IMR-90 (cell line): ENCODE measurements around the gene ADGRL3. TPM values are rescaled to one million over a fixed set of nuclear protein-coding genes. Genes with fewer than 3 reads are reported as not detected.

Experiments
- ATAC-seq: fragments of 200-7000 bp; cut with Tn5 transposase; 2 replicates; pipeline ENCODE4 v1.9.1; 2020; ENCODE audit warnings: low read depth, mild to moderate bottlenecking, moderate library complexity
- BruUV-seq: library from RNA; stranded (reverse); fragments of 400-500 nt; replicated peaks from 2 replicates; lab custom pipeline; 2021; lab: Mats Ljungman, UMichigan
- CTCF ChIA-PET: fragments of 300-600 bp; formaldehyde crosslinking; extraction: SDS; loops from one replicate; lab custom pipeline; 2021; ENCODE audit warnings: antibody characterized with exemption; lab: Yijun Ruan, JAX
- POLR2A ChIA-PET: fragments of 300-600 bp; sonication (Branson Sonifier 250); formaldehyde crosslinking; loops from one replicate; lab custom pipeline; 2022; ENCODE audit warnings: antibody characterized with exemption; ENCODE audit not compliant: unreplicated experiment; lab: Charles Lee
- DNase-seq: peaks from one replicate; pipeline ENCODE4 v3.0.0; 2013
- H2AFZ ChIP-seq: replicated peaks from 2 replicates; pipeline ENCODE3; 2013; ENCODE audit warnings: low read length, mild to moderate bottlenecking; ENCODE audit not compliant: poor library complexity
- H2AK5ac ChIP-seq: 2 replicates; pipeline ENCODE4 v1.6.1; 2013; ENCODE audit warnings: low read depth, low read length, inconsistent platforms
- H2AK9ac ChIP-seq: replicated peaks from 2 replicates; pipeline ENCODE3; 2013; ENCODE audit warnings: mild to moderate bottlenecking, low read depth, low read length, moderate library complexity; ENCODE audit not compliant: poor library complexity
- H2BK120ac ChIP-seq: 2 replicates; pipeline ENCODE4 v1.6.1; 2013; ENCODE audit warnings: low read depth, low read length, inconsistent platforms
- H2BK15ac ChIP-seq: 3 replicates; pipeline ENCODE4 v1.6.1; 2013; ENCODE audit warnings: low read depth, low read length, inconsistent platforms
- H2BK20ac ChIP-seq: 2 replicates; pipeline ENCODE4 v1.6.1; 2013; ENCODE audit warnings: low read depth, mild to moderate bottlenecking, inconsistent platforms, low read length, moderate library complexity
- H2BK5ac ChIP-seq: 2 replicates; pipeline ENCODE4 v1.6.1; 2013; ENCODE audit warnings: mild to moderate bottlenecking, low read depth, low read length, inconsistent platforms; ENCODE audit not compliant: poor library complexity, severe bottlenecking
- H3K14ac ChIP-seq: replicated peaks from 2 replicates; pipeline ENCODE4 v1.6.1; 2013; ENCODE audit warnings: low read depth, low read length, inconsistent platforms
- H3K18ac ChIP-seq: 2 replicates; pipeline ENCODE4 v1.6.1; 2013; ENCODE audit warnings: low read depth, low read length, control low read depth
- H3K23ac ChIP-seq: 2 replicates; pipeline ENCODE4 v1.6.1; 2013; ENCODE audit warnings: low read depth, low read length, inconsistent platforms
- H3K27ac ChIP-seq: 2 replicates; pipeline ENCODE4 v1.5.1; 2013; ENCODE audit warnings: mild to moderate bottlenecking, control low read depth, low read length; ENCODE audit not compliant: insufficient read depth
- H3K27me3 ChIP-seq: 2 replicates; pipeline ENCODE4 v1.6.1; 2013; ENCODE audit warnings: low read length; ENCODE audit not compliant: control insufficient read depth, insufficient read depth
- H3K36me3 ChIP-seq: 2 replicates; pipeline ENCODE4 v1.6.1; 2013; ENCODE audit warnings: low read length, mixed read lengths; ENCODE audit not compliant: control insufficient read depth, insufficient read depth
- H3K4ac ChIP-seq: 2 replicates; pipeline ENCODE4 v1.6.1; 2013; ENCODE audit warnings: low read depth, low read length, inconsistent platforms
- H3K4me1 ChIP-seq: 2 replicates; pipeline ENCODE4 v1.6.1; 2013; ENCODE audit warnings: low read length, mixed read lengths; ENCODE audit not compliant: control insufficient read depth, insufficient read depth
- H3K4me2 ChIP-seq: 2 replicates; pipeline ENCODE4 v1.6.1; 2013; ENCODE audit warnings: low read depth, mild to moderate bottlenecking, control low read depth, low read length, moderate library complexity
- H3K4me3 ChIP-seq: 2 replicates; pipeline ENCODE4 v1.5.1; 2013; ENCODE audit warnings: low read depth, mild to moderate bottlenecking, control low read depth, low read length, moderate library complexity; ENCODE audit not compliant: insufficient read depth
- H3K56ac ChIP-seq: 2 replicates; pipeline ENCODE4 v1.6.1; 2013; ENCODE audit warnings: low read length, inconsistent platforms; ENCODE audit not compliant: insufficient read depth; ENCODE audit errors: extremely low read depth
- H3K79me1 ChIP-seq, 2 experiments: 2 replicates each; pipeline ENCODE4 v1.6.1; 2013; ENCODE audit warnings: low read length in 2 of 2, inconsistent platforms in 1 of 2, low read depth in 1 of 2
- H3K9ac ChIP-seq: 2 replicates; pipeline ENCODE4 v1.6.1; 2013; ENCODE audit warnings: low read depth, low read length, control low read depth
- H3K9me1 ChIP-seq: 2 replicates; pipeline ENCODE4 v1.6.1; 2013; ENCODE audit warnings: low read length, inconsistent platforms; ENCODE audit not compliant: insufficient read depth
- H3K9me3 ChIP-seq: 2 replicates; pipeline ENCODE4 v1.6.1; 2013; ENCODE audit warnings: low read length; ENCODE audit not compliant: control insufficient read depth, insufficient read depth
- H4K20me1 ChIP-seq: 2 replicates; pipeline ENCODE4 v1.6.1; 2013; ENCODE audit warnings: low read length, inconsistent platforms; ENCODE audit not compliant: insufficient read depth
- H4K5ac ChIP-seq: 2 replicates; pipeline ENCODE4 v1.6.1; 2013; ENCODE audit warnings: mild to moderate bottlenecking, low read depth, low read length, control low read depth
- H4K8ac ChIP-seq, 2 experiments: 2 replicates each; pipeline ENCODE4 v1.6.1; 2013; ENCODE audit warnings: low read depth in 2 of 2, low read length in 2 of 2, control low read depth in 1 of 2, inconsistent platforms in 1 of 2
- H4K91ac ChIP-seq: 2 replicates; pipeline ENCODE4 v1.6.1; 2013; ENCODE audit warnings: low read depth, low read length, inconsistent platforms; ENCODE audit not compliant: insufficient read depth
- BHLHE40 ChIP-seq: fragments of 150-350 bp; IDR thresholded peaks from 2 replicates; pipeline ENCODE4 v1.6.1; 2016; ENCODE audit warnings: mild to moderate bottlenecking, low read depth, low read length
- CHD1 ChIP-seq: IDR thresholded peaks from 2 replicates; pipeline ENCODE4 v1.6.1; 2012; ENCODE audit warnings: low read depth, low read length, improper control_type of control experiment
- CTCF ChIP-seq: conservative IDR thresholded peaks from 2 replicates; pipeline ENCODE4 v1.5.1; 2012; ENCODE audit warnings: mild to moderate bottlenecking, low read depth, low read length, improper control_type of control experiment
- NFE2L2 ChIP-seq: fragments of 150-350 bp; IDR thresholded peaks from 2 replicates; pipeline ENCODE4 v1.6.1; 2016; ENCODE audit warnings: low read depth, mild to moderate bottlenecking, low read length
- POLR2A ChIP-seq: IDR thresholded peaks from 2 replicates; pipeline ENCODE4 v1.6.1; 2012; ENCODE audit warnings: mild to moderate bottlenecking, low read depth, low read length
- RAD21 ChIP-seq: IDR thresholded peaks from 2 replicates; pipeline ENCODE4 v1.6.1; 2012; ENCODE audit warnings: low read length, improper control_type of control experiment
- RCOR1 ChIP-seq: IDR thresholded peaks from 2 replicates; pipeline ENCODE4 v1.6.1; 2012; ENCODE audit warnings: mild to moderate bottlenecking, low read length, improper control_type of control experiment; ENCODE audit not compliant: insufficient replicate concordance
- RFX5 ChIP-seq: IDR thresholded peaks from 2 replicates; pipeline ENCODE4 v1.8.0; 2012; ENCODE audit warnings: low read depth, mild to moderate bottlenecking, low read length, moderate library complexity
- WGBS, 2 experiments: methylation state at CpG; one replicate each; pipeline versions ENCODE4 v1.1.5 to v1.1.7; 2013; ENCODE audit warnings: missing lambda C conversion rate in 2 of 2; ENCODE audit not compliant: insufficient read length in 1 of 2; ENCODE audit errors: extremely low coverage in 2 of 2; 5-methylcytosine and 5-hydroxymethylcytosine counted together
- dilution Hi-C: fragments of 300-500 bp; cut with HindIII; formaldehyde crosslinking; loops from one replicate; pipeline ENCODE4 v1.14.3; 2018; ENCODE audit warnings: low sequenced_read_pairs; ENCODE audit not compliant: unreplicated experiment
- in situ Hi-C: fragments of 300-500 bp; cut with MboI; formaldehyde crosslinking; loops from 3 replicates; pipeline ENCODE4 v1.14.3; 2019; ENCODE audit warnings: low sequenced_read_pairs, inconsistent platforms, mixed read lengths
- intact Hi-C: fragments of 100-400 bp; cut with micrococcal nuclease; formaldehyde crosslinking; loops from 2 replicates; pipeline ENCODE4 v1.10.0; 2022
- polyA plus RNA-seq, 3 experiments: library from polyadenylated mRNA; depleted of rRNA; stranded (reverse); fragments of >200 nt; gene quantifications; 2 replicates each; pipeline ENCODE4 v1.2.3, GENCODE V29; 2012; ENCODE audit warnings: low replicate concordance in 1 of 3
- total RNA-seq: library from RNA; depleted of rRNA; stranded (reverse); fragments of >200 nt; gene quantifications from 2 replicates; pipeline ENCODE4 v1.2.3, GENCODE V29; 2012

ADGRL3 gene
- total and polyA plus RNA-seq, 2 of the 4 experiments (the other 2 are of a cell fraction) = 0.46 to 2.5 TPM

GRCh38 chr4:61918987-61919386, 718.9 kb downstream of the ADGRL3 start:
- no peaks in the 10 kb centered on the region for H3K79me1 ChIP-seq
- no peak overlapping the region for H3K27ac ChIP-seq
- H3K4me3 ChIP-seq = no peak overlapping the region
- no peaks in the 10 kb centered on the region for H4K20me1 ChIP-seq
- in situ Hi-C loops (no loop called here), intact Hi-C loops (no loop called here), dilution Hi-C loops (no loop called here)
- H2AK9ac ChIP-seq = no peak overlapping the region
- H3K36me3 ChIP-seq = no peaks in the 10 kb centered on the region
- no peak overlapping the region for H2BK5ac ChIP-seq
- no peak overlapping the region for H3K56ac ChIP-seq
- H4K5ac ChIP-seq = no peak overlapping the region
- H4K91ac ChIP-seq = no peak overlapping the region
- no peak overlapping the region for H3K4ac ChIP-seq
- H2BK120ac ChIP-seq = no peak overlapping the region
- no peak overlapping the region for H3K18ac ChIP-seq
- no peak overlapping the region for H2BK20ac ChIP-seq
- H3K9me3 ChIP-seq = no peaks in the 10 kb centered on the region
- no peaks in the 10 kb centered on the region for H3K27me3 ChIP-seq
- H3K14ac ChIP-seq = no peak overlapping the region
- H3K4me1 ChIP-seq = no peaks in the 10 kb centered on the region
- H3K9me1 ChIP-seq = no peaks in the 10 kb centered on the region
- BruUV-seq = no TSS peak
- H2BK15ac ChIP-seq = no peak overlapping the region
- H2AFZ ChIP-seq = no peak overlapping the region
- TF ChIP-seq CHD1 (no peak), RCOR1 (no peak), CTCF (no peak), NFE2L2 (no peak), RAD21 (no peak), POLR2A (no peak), BHLHE40 (no peak), RFX5 (no peak)
- H3K9ac ChIP-seq = no peak overlapping the region
- no peak overlapping the region for H3K23ac ChIP-seq
- no CpG with 5 or more reads among the region's 2 CpGs for WGBS, 2 experiments
- POLR2A ChIA-PET = no interaction called here
- no peak overlapping the region for H2AK5ac ChIP-seq
- ATAC-seq (no peak), DNase-seq (no peak)
- no peak overlapping the region for H3K4me2 ChIP-seq
- CTCF ChIA-PET = no interaction called here
- H4K8ac ChIP-seq = no peak overlapping the region
